ENCODE data around the gene NUP188.

NUP188 gene, protein sequence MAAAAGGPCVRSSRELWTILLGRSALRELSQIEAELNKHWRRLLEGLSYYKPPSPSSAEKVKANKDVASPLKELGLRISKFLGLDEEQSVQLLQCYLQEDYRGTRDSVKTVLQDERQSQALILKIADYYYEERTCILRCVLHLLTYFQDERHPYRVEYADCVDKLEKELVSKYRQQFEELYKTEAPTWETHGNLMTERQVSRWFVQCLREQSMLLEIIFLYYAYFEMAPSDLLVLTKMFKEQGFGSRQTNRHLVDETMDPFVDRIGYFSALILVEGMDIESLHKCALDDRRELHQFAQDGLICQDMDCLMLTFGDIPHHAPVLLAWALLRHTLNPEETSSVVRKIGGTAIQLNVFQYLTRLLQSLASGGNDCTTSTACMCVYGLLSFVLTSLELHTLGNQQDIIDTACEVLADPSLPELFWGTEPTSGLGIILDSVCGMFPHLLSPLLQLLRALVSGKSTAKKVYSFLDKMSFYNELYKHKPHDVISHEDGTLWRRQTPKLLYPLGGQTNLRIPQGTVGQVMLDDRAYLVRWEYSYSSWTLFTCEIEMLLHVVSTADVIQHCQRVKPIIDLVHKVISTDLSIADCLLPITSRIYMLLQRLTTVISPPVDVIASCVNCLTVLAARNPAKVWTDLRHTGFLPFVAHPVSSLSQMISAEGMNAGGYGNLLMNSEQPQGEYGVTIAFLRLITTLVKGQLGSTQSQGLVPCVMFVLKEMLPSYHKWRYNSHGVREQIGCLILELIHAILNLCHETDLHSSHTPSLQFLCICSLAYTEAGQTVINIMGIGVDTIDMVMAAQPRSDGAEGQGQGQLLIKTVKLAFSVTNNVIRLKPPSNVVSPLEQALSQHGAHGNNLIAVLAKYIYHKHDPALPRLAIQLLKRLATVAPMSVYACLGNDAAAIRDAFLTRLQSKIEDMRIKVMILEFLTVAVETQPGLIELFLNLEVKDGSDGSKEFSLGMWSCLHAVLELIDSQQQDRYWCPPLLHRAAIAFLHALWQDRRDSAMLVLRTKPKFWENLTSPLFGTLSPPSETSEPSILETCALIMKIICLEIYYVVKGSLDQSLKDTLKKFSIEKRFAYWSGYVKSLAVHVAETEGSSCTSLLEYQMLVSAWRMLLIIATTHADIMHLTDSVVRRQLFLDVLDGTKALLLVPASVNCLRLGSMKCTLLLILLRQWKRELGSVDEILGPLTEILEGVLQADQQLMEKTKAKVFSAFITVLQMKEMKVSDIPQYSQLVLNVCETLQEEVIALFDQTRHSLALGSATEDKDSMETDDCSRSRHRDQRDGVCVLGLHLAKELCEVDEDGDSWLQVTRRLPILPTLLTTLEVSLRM (N-terminal part only)

DNA sequence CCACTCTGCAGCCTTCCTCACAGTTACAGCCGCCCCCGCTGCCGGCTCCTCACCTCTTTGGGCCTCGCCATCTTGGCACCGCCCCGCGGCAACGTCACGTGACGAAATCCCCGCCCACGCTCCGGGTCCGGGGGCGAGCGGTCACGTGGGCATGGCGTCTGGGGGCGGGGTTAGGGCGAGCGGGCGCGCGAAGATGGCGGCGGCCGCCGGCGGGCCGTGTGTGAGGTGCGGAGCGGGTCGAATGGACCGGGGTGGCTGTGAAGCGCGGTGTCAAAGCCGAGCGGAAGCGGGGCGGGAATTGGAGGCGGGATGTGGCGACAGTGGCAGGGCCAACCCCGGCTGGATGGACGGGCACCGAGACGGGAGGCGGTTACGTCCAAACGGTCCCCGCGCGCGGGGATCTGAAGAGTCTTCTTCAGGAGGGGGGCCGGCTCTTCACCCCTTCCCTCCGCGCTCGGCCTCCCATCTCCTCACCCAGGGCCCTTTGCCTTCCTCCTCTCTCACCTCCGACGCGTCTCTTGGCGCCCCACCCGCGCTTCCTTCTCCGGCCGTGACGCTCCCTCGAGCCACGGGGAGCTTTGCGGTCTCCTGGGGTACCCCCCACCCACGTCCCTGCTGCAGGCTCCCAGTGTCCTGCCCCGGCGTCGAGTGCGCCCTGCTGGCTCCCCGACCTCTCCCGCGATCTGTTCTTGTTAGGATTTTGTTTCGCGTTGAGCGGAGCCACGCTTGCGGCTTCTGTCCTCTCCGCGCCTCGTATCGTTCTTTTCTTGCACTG lies at the start of gene NUP188, which contains the start of gene DOLK:
Gene NUP188 (plus strand): TSS at position 173 of the 775 bp plus-strand sequence. CDS start 21 bp downstream, at position 194.
Gene DOLK (minus strand): TSS at position 77 of the 775 bp plus-strand sequence. CDS start 300 bp downstream, outside the sequence.
- peak; percentile 83 for DNase-seq (ENCODE audit: low read depth)

DNA sequence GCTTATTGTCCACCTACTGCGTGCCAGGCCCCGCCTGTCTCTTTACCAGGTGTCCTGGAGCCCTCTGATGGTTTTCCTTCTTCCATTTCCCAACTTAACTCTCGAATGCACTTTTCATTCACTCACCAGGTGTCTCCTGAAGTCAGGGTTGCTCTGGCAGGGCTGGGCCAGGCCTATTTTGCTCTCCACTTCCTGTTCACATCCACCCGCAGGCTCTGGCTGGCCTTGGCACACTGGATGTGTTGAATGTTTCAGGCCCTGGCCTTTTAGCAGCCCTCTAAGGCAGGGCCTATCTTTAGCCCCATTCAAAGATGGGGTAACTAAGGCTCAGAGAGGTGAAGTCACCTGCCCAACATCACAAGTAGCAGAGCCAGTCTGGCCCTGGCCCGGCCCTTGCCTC lies 49.1 kb upstream of the NUP188 start:
- no peak for DNase-seq (ENCODE audit: low read depth)

GRCh38 chr9:128898845-128899565 lies 48.5 kb upstream of the NUP188 start:
- no peak for DNase-seq (ENCODE audit: low read depth)

GRCh38 chr9:128899566-128900322 lies 47.8 kb upstream of the NUP188 start:
- DNase-seq (ENCODE audit: low read depth) = no peak

DNA sequence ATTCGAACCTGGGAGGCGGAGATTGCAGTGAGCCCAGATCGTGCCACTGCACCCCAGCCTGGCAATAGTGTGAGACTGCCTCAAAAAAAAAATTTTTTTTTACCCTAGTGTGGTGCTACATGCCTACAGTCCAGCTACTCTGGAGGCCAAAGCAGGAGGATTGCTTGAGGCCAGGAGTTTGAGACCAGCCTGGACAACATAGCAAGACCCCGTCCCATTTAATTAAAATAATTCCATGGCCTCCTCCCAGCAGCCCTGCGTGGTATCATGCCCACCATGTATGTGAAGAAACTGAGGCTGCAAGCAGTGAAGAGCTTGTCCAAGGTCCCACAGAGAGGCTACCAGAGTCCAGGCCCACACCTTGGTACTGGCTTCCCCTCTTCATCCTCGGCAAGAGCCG lies 46.1 kb upstream of the NUP188 start:
- DNase-seq (ENCODE audit: low read depth) = no peak

DNA sequence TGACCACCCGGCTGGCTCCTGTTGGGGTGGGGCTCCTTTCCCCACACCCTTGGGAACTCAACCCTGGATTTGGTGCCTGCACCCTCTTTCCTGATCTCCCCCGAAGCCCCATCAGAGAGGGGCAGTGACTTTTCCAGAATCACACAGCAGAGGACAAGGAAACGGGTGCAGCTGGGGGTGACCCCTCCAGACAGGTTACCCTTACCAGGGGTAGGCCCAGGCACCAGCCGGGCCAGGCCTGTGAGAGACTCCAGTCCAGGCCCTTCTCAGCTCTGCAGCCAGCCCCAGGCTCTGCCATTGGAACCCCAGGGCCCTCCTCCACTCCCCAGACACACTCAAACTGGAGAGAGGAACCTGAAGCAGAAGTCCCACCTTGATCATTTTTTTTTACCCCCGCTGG lies 45.7 kb upstream of the NUP188 start:
- no peak for DNase-seq (ENCODE audit: low read depth)

GRCh38 chr9:128902351-128903078 lies 45.0 kb upstream of the NUP188 start:
- DNase-seq (ENCODE audit: low read depth) = no peak

GRCh38 chr9:128903079-128903461 lies 44.4 kb upstream of the NUP188 start:
- DNase-seq (ENCODE audit: low read depth) = no peak

- no peak for DNase-seq (ENCODE audit: low read depth)
Observed at GRCh38 chr9:128903871-128904620, 43.5 kb upstream of the NUP188 start.

GRCh38 chr9:128905964-128906363 lies 41.5 kb upstream of the NUP188 start:
- DNase-seq (ENCODE audit: low read depth) = no peak

- no peak for DNase-seq (ENCODE audit: low read depth)
Observed at GRCh38 chr9:128906741-128907140, 40.8 kb upstream of the NUP188 start.

DNA sequence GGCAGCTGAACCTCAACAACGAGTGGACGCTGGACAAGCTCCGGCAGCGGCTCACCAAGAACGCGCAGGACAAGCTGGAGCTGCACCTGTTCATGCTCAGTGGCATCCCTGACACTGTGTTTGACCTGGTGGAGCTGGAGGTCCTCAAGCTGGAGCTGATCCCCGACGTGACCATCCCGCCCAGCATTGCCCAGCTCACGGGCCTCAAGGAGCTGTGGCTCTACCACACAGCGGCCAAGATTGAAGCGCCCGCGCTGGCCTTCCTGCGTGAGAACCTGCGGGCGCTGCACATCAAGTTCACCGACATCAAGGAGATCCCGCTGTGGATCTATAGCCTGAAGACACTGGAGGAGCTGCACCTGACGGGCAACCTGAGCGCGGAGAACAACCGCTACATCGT lies 39.1 kb upstream of the NUP188 start:
- no peak for DNase-seq (ENCODE audit: low read depth)

GRCh38 chr9:128909859-128910258 lies 37.6 kb upstream of the NUP188 start:
- no peak for DNase-seq (ENCODE audit: low read depth)

- no peak for DNase-seq (ENCODE audit: low read depth)
Observed at GRCh38 chr9:128910906-128911305, 36.6 kb upstream of the NUP188 start.

GRCh38 chr9:128911529-128912035 lies 35.9 kb upstream of the NUP188 start:
- DNase-seq (ENCODE audit: low read depth) = no peak

- no peak for DNase-seq (ENCODE audit: low read depth)
Observed at GRCh38 chr9:128912270-128912853, 35.1 kb upstream of the NUP188 start.

GRCh38 chr9:128913048-128913900 lies 34.2 kb upstream of the NUP188 start:
- no peak for DNase-seq (ENCODE audit: low read depth)
